DND-41 (cell line): ENCODE measurements around the gene RNU5B-1.
A peak's percentile ranks its signal among the peaks of the same experiment; 100 is the strongest.

ENCODE experiments used
- ATAC-seq: fragments of 200-7000 bp; cut with Tn5 transposase; 3 replicates; pipeline ENCODE4 v1.9.1; 2021; ENCODE audit warnings: low read depth; ENCODE audit not compliant: insufficient read depth
- DNase-seq: peaks from one replicate; pipeline ENCODE4 v3.0.0-alpha.2; 2020
- H2AFZ ChIP-seq: 2 replicates; pipeline ENCODE4 v1.6.0; 2012; ENCODE audit warnings: low read depth, low read length
- H3K27ac ChIP-seq: 2 replicates; pipeline ENCODE4 v1.5.1; 2012; ENCODE audit warnings: low read length, inconsistent platforms
- H3K27me3 ChIP-seq: fragments of 200-600 bp; sonication (generic); 2 replicates; pipeline ENCODE4 v1.6.0; 2012; ENCODE audit warnings: low read length, mild to moderate bottlenecking, inconsistent platforms; ENCODE audit not compliant: insufficient read depth, poor library complexity
- H3K36me3 ChIP-seq: 2 replicates; pipeline ENCODE4 v1.5.1; 2012; ENCODE audit warnings: low read length, inconsistent platforms; ENCODE audit not compliant: insufficient read depth
- H3K4me1 ChIP-seq: 2 replicates; pipeline ENCODE4 v1.5.1; 2012; ENCODE audit warnings: mild to moderate bottlenecking, low read length; ENCODE audit not compliant: insufficient read depth
- H3K4me2 ChIP-seq: 2 replicates; pipeline ENCODE4 v1.6.0; 2012; ENCODE audit warnings: mild to moderate bottlenecking, moderate library complexity, low read length, inconsistent platforms; ENCODE audit not compliant: insufficient read depth
- H3K4me3 ChIP-seq, 2 experiments: fragments of 200-600 bp in 1 of 2; shearing (Covaris generic) in 1 of 2; 2 replicates each; pipeline ENCODE4 v1.5.1; 2012 to 2016; ENCODE audit warnings: inconsistent platforms in 2 of 2, low read length in 2 of 2, mild to moderate bottlenecking in 2 of 2, low read depth in 1 of 2, moderate library complexity in 1 of 2
- H3K79me2 ChIP-seq: 2 replicates; pipeline ENCODE4 v1.6.0; 2012; ENCODE audit warnings: low read length, inconsistent platforms; ENCODE audit not compliant: insufficient read depth
- H3K9ac ChIP-seq: 2 replicates; pipeline ENCODE4 v1.6.0; 2012; ENCODE audit warnings: low read depth, mild to moderate bottlenecking, inconsistent platforms, low read length, moderate library complexity
- H3K9me3 ChIP-seq: 2 replicates; pipeline ENCODE4 v1.5.1; 2012; ENCODE audit warnings: low read length, moderate library complexity, mild to moderate bottlenecking, inconsistent platforms; ENCODE audit not compliant: insufficient read depth, severe bottlenecking
- H4K20me1 ChIP-seq: 2 replicates; pipeline ENCODE4 v1.6.0; 2012; ENCODE audit warnings: low read length; ENCODE audit not compliant: insufficient read depth
- CTCF ChIP-seq: IDR thresholded peaks from 2 replicates; pipeline ENCODE4 v1.5.1; 2012; ENCODE audit warnings: borderline replicate concordance, low read length, moderate library complexity, mild to moderate bottlenecking; ENCODE audit not compliant: poor library complexity, severe bottlenecking; ENCODE audit errors: extremely low read depth
- EZH2 ChIP-seq: IDR thresholded peaks from 3 replicates; pipeline ENCODE4 v1.6.1; 2012; ENCODE audit warnings: borderline replicate concordance, low read depth, mild to moderate bottlenecking, moderate library complexity, low read length, inconsistent platforms; ENCODE audit not compliant: severe bottlenecking

RNU5B-1 gene

GRCh38 chr15:65275728-65276126 lies 28.8 kb upstream of the RNU5B-1 start:
- 0 out of 2 replicates have a peak overlapping the region, but pooled peaks have one; percentile 3 for H3K27ac ChIP-seq

GRCh38 chr15:65277015-65277414 lies 27.5 kb upstream of the RNU5B-1 start:
- no peak for DNase-seq
- Histone ChIP-seq H2AFZ (no peak overlapping the region), H3K4me1 (peaks cover 7% of the 10 kb centered on the region), H4K20me1 (peaks cover 11% of the 10 kb centered on the region; the same call in 1 of the 2 replicates), H3K9me3 (no peaks in the 10 kb centered on the region), H3K36me3 (peaks cover 4% of the 10 kb centered on the region; the same call in 1 of the 2 replicates), H3K27ac (no peak overlapping the region), H3K9ac (no peak overlapping the region), H3K79me2 (peaks cover 42% of the 10 kb centered on the region), H3K4me3 (no peak overlapping the region), H3K4me2 (no peak overlapping the region), H3K27me3 (no peaks in the 10 kb centered on the region)
- no peak for ATAC-seq
- TF ChIP-seq EZH2 (no peak), CTCF (no peak)

More at GRCh38 chr15:65275728-65276126, 28.8 kb upstream of the RNU5B-1 start:
- peaks cover 8% of the 10 kb centered on the region; the same call in 1 of the 2 replicates for H4K20me1 ChIP-seq
- H3K4me2 ChIP-seq, result no peak overlapping the region
- H3K36me3 ChIP-seq, result peaks cover 8% of the 10 kb centered on the region; the same call in 1 of the 2 replicates
- peaks cover 7% of the 10 kb centered on the region for H3K4me1 ChIP-seq
- TF ChIP-seq CTCF, result no peak
- no peaks in the 10 kb centered on the region for H3K9me3 ChIP-seq
- H3K27me3 ChIP-seq, result no peaks in the 10 kb centered on the region
- no peak for ATAC-seq
- H3K4me3 ChIP-seq, result no peak overlapping the region
- no peak overlapping the region for H3K9ac ChIP-seq
- H2AFZ ChIP-seq, result no peak overlapping the region
- peaks cover 31% of the 10 kb centered on the region for H3K79me2 ChIP-seq
- no peak for DNase-seq

- peaks cover 6% of the 10 kb centered on the region; the same call in 1 of the 2 replicates for H4K20me1 ChIP-seq
- no peak overlapping the region for H2AFZ ChIP-seq
- H3K27ac ChIP-seq, result no peak overlapping the region; the same call in 1 of the 2 replicates
- no peaks in the 10 kb centered on the region for H3K27me3 ChIP-seq
- peaks cover 5% of the 10 kb centered on the region; the same call in 1 of the 2 replicates for H3K36me3 ChIP-seq
- H3K4me3 ChIP-seq, result no peak overlapping the region
- DNase-seq (no peak), ATAC-seq (no peak)
- peaks cover 10% of the 10 kb centered on the region for H3K4me1 ChIP-seq
- no peak for TF ChIP-seq EZH2
- TF ChIP-seq CTCF, result no peak
- H3K9ac ChIP-seq, result no peak overlapping the region
- H3K9me3 ChIP-seq, result no peaks in the 10 kb centered on the region
- H3K79me2 ChIP-seq, result peaks cover 52% of the 10 kb centered on the region
- H3K4me2 ChIP-seq, result no peak overlapping the region
Observed at GRCh38 chr15:65278480-65278879, 26.0 kb upstream of the RNU5B-1 start.
